HepG2 (cell line): ENCODE results near the gene TOR1AIP1. TPM values are rescaled to one million over a fixed set of nuclear protein-coding genes. Genes with fewer than 3 reads are reported as not detected.

Experiments
- HMGXB4 ChIP-seq, 2 experiments: sonication (generic) in 1 of 2; formaldehyde crosslinking in 1 of 2; IDR thresholded peaks; 2 replicates each; pipeline versions ENCODE4 v1.4.0 to v1.6.1; 2018 to 2020; ENCODE audit warnings: missing genetic modification reagents in 2 of 2, borderline replicate concordance in 1 of 2, low read depth in 1 of 2, mild to moderate bottlenecking in 1 of 2, missing biosample characterization in 1 of 2
- MAFF ChIP-seq: IDR thresholded peaks from 2 replicates; pipeline ENCODE4 v1.6.1; 2011; ENCODE audit warnings: low read depth, low read length, improper control_type of control experiment
- MLXIP ChIP-seq: sonication (generic); formaldehyde crosslinking; IDR thresholded peaks from 2 replicates; pipeline ENCODE4 v1.9.0; 2021; ENCODE audit warnings: missing genetic modification reagents, borderline replicate concordance
- SYNCRIP ChIP-seq: fragments of 200-400 bp; formaldehyde crosslinking; IDR thresholded peaks from 2 replicates; pipeline ENCODE4 v1.6.1; 2018; ENCODE audit warnings: mild to moderate bottlenecking, low read depth, low read length; ENCODE audit not compliant: insufficient read depth
- TMF1 ChIP-seq: sonication (generic); formaldehyde crosslinking; IDR thresholded peaks from 2 replicates; pipeline ENCODE4 v1.8.1; 2022; ENCODE audit warnings: low read depth, missing genetic modification reagents
- ZBTB3 ChIP-seq: sonication (generic); formaldehyde crosslinking; IDR thresholded peaks from 2 replicates; pipeline ENCODE4 v1.4.0; 2020; ENCODE audit warnings: low read depth, mild to moderate bottlenecking, moderate library complexity, missing genetic modification reagents, borderline replicate concordance
- ZFP36L1 ChIP-seq: sonication (generic); formaldehyde crosslinking; IDR thresholded peaks from 2 replicates; pipeline ENCODE4 v1.8.0; 2022; ENCODE audit warnings: mild to moderate bottlenecking, missing genetic modification reagents, moderate library complexity
- ZNF318 ChIP-seq: sonication (generic); formaldehyde crosslinking; IDR thresholded peaks from 2 replicates; pipeline ENCODE4 v1.4.0; 2020; ENCODE audit warnings: mild to moderate bottlenecking, missing genetic modification reagents
- ZNF687 ChIP-seq: sonication (generic); formaldehyde crosslinking; IDR thresholded peaks from 2 replicates; pipeline ENCODE4 v1.5.1; 2020; ENCODE audit warnings: mild to moderate bottlenecking, missing genetic modification reagents, moderate library complexity
- polyA plus RNA-seq, 8 experiments: library from polyadenylated mRNA; depleted of rRNA in 3 of 8; stranded (reverse) in 7 of 8; unstranded in 1 of 8; fragments of >200 nt; fragmentation: Illumina TruSeq in 4 of 8; extraction: Trizol in 4 of 8; gene quantifications; 2 replicates each; pipeline versions ENCODE4 v1.2.1 to v1.2.3, GENCODE V29; 2011 to 2016; ENCODE audit warnings: low read depth in 4 of 8, missing spikeins in 1 of 8, mixed read lengths in 1 of 8; ENCODE audit not compliant: insufficient read depth in 1 of 8
- total RNA-seq, 5 experiments: library from RNA; depleted of rRNA; stranded (reverse); fragments of >200 nt; fragmentation: Illumina TruSeq; extraction: Trizol; gene quantifications; 2 replicates each; pipeline ENCODE4 v1.2.3, GENCODE V29; 2016; ENCODE audit warnings: low read depth in 1 of 5

The TOR1AIP1 gene
- total and polyA plus RNA-seq, 2 of the 13 experiments (the other 11 are each of a cell fraction or from before 2014, with no cell fraction given), result 15.6 to 29.0 TPM

- no peak for TF ChIP-seq ZNF318 (CRISPR knock-in tag)
- no peak for TF ChIP-seq MAFF
- no peak for TF ChIP-seq MLXIP (CRISPR knock-in tag)
- TF ChIP-seq ZNF687, result peak; percentile 72
- TF ChIP-seq TMF1, result no peak
- no peak for TF ChIP-seq SYNCRIP
- TF ChIP-seq ZFP36L1 (CRISPR knock-in tag), result no peak
- TF ChIP-seq ZBTB3, result no peak
- peak; percentile 60 to 68 for TF ChIP-seq HMGXB4 (CRISPR knock-in tag; IDR thresholded peaks at IDR 0.05; ENCODE audit: borderline replicate concordance in 1 of 2, low read depth in 1 of 2)
Measured at GRCh38 chr1:179877586-179878265, 4.4 kb upstream of the TOR1AIP1 start, which contains the start of gene TOR1AIP2 (continued).
